ENCODE measurements around the gene ZNF217.
"Not testable (repeated sequence)": the region's sequence is repeated elsewhere in the genome, so short reads cannot be mapped to it uniquely, and the experiment has no call there.

Gene ZNF217

GRCh38 chr20:53623134-53623453 lies 29.5 kb upstream of the ZNF217 start:
- H3K4me3 ChIP-seq (ENCODE audit: low read length) = peak overlapping the region; percentile 44
- no peak for DNase-seq (ENCODE audit: low read depth, low spot score)

- H3K4me3 ChIP-seq (ENCODE audit: low read length) = no peak overlapping the region
Observed at GRCh38 chr20:53622247-53623133, 28.9 kb upstream of the ZNF217 start.

GRCh38 chr20:53621482-53622246 lies 28.0 kb upstream of the ZNF217 start:
- DNase-seq (ENCODE audit: low read depth, low spot score) = no peak
- no peak overlapping the region for H3K4me3 ChIP-seq (ENCODE audit: low read length)

More at GRCh38 chr20:53622247-53623133, 28.9 kb upstream of the ZNF217 start:
- no peak for DNase-seq (ENCODE audit: low read depth, low spot score)

DNA sequence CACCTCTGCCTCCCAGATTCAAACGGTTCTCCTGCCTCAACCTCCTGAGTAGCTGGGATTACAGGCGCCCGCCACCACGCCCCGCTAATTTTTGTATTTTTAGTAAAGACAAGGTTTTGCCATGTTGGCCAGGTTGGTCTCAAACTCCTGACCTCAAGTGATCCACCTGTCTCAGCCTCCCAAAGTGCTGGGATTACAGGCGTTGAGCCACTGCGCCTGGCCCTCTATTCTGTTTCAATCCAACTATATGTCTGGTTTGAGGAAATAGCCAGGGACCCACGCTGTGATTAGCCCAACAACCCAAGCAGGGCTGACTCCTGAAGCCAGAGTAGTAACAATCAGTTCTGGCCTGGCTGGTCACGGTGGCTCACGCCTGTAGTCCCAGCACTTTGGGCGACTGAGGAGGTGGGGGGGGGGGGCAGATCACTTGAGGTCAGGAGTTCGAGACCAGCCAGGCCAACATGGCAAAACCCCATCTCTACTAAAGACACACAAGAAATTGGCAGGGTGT lies 24.9 kb upstream of the ZNF217 start:
- not testable (repeated sequence) for DNase-seq (ENCODE audit: low read depth, low spot score)

GRCh38 chr20:53617791-53618489 lies 24.3 kb upstream of the ZNF217 start:
- no peak for DNase-seq (ENCODE audit: low read depth, low spot score)
- H3K4me3 ChIP-seq (ENCODE audit: low read length) = no peak overlapping the region

More for the DNA sequence above, 24.9 kb upstream of the ZNF217 start:
- H3K4me3 ChIP-seq (ENCODE audit: low read length) = not testable (repeated sequence)

DNA sequence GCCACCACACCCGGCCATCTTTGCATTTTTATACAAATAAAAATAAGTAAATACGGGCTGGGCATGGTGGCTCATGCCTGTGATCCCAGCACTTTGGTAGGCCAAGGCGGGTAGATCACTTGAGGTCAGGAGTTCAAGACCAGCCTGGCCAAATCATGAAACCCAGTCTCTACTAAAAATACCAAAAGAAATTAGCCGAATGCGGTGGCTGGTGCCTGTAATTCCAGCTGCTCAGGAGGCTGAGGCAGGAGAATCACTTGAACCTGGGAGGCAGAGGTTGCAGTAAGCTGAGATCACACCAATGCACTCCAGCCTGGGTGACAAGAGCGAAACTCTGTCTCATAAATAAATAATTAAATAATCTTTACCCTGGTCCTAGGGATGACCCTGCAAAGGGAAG lies 22.9 kb upstream of the ZNF217 start:
- not testable (repeated sequence) for DNase-seq (ENCODE audit: low read depth, low spot score)

DNA sequence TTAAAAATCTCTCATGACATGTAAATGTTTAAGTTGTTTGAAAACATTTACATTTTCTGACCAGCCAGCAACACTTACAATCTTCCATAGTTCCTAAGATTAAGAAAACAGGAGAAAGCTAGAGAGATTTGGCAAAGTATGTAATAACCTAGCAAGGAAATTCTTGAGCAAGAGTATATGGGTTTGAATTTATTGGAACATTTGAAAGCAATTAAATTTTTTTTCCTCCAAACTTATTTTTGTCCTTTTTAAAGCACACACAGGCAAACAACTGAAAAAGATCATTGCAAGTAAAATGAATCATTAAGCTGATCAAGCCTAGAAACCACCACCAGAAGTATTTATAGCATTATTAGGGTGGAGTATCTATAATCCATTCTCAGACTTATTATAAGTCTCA lies 20.1 kb upstream of the ZNF217 start:
- no peak overlapping the region for H3K4me3 ChIP-seq (ENCODE audit: low read length)

More for the DNA sequence above, 22.9 kb upstream of the ZNF217 start:
- not testable (repeated sequence) for H3K4me3 ChIP-seq (ENCODE audit: low read length)

GRCh38 chr20:53612289-53612688 lies 18.6 kb upstream of the ZNF217 start:
- DNase-seq (ENCODE audit: low read depth, low spot score); H3K4me3 ChIP-seq (ENCODE audit: low read length): not testable (repeated sequence)

More for the DNA sequence above, 20.1 kb upstream of the ZNF217 start:
- no peak for DNase-seq (ENCODE audit: low read depth, low spot score)

- no peak for DNase-seq (ENCODE audit: low read depth, low spot score)
- no peak overlapping the region for H3K4me3 ChIP-seq (ENCODE audit: low read length)
Observed at GRCh38 chr20:53611449-53611894, 17.8 kb upstream of the ZNF217 start.

- peak overlapping the region; percentile 39 for H3K4me3 ChIP-seq (ENCODE audit: low read length)
- peak; percentile 79 for DNase-seq (ENCODE audit: low read depth, low spot score)
Observed at GRCh38 chr20:53609491-53610445, 16.1 kb upstream of the ZNF217 start.

DNA sequence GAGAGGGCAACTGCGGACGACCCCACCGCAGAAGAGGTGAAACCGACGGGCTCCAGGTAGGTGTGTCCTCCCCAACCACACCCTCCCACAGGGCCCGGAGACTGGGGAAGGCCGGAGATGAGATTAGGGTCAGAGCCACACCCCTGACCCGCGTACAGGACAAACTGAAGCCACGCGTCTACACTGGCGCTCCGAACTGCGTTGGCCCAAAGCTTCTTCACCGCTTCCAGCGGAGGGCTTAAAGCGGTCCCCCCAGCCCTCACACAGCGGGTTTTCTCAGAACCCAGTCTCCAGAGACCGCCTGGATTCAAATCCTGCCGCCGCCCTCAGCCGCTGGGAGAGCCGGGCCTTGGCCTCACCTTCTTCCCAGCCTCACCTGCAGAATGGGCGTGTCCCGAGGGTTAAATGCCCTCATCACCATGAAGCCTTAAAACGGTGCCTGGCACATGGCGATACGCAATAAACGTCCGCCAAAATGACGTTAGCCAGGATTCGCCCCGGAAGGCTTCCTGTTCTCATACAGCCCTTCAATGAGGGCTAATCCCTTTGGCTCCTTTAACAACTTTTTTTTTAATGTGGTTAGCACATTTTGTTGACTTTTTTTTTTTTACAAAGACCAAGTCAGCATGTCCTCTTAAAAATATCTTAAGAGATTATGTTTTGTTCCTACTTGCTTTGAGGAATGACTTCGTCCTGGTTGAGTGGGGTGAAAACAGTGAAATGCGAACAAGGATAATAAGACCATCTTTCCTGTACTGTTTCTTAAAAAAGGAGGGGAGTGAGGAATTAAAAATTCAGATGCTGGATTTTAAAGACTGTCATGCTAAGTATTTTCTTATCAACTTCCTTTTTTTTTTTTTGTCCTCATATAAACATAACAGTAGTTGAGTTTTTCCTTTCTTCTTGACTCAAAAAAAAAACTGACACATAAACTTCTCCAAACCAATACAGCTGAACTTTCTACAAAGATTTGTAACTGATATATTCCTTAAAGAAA lies 15.1 kb upstream of the ZNF217 start:
- peak overlapping the region; percentile 39 for H3K4me3 ChIP-seq (ENCODE audit: low read length)
- no peak for DNase-seq (ENCODE audit: low read depth, low spot score)

- no peak for DNase-seq (ENCODE audit: low read depth, low spot score)
- no peak overlapping the region for H3K4me3 ChIP-seq (ENCODE audit: low read length)
Observed at GRCh38 chr20:53608071-53608455, 14.4 kb upstream of the ZNF217 start.

- no peak for DNase-seq (ENCODE audit: low read depth, low spot score)
- no peak overlapping the region for H3K4me3 ChIP-seq (ENCODE audit: low read length)
Observed at GRCh38 chr20:53606364-53606985, 12.8 kb upstream of the ZNF217 start.

DNA sequence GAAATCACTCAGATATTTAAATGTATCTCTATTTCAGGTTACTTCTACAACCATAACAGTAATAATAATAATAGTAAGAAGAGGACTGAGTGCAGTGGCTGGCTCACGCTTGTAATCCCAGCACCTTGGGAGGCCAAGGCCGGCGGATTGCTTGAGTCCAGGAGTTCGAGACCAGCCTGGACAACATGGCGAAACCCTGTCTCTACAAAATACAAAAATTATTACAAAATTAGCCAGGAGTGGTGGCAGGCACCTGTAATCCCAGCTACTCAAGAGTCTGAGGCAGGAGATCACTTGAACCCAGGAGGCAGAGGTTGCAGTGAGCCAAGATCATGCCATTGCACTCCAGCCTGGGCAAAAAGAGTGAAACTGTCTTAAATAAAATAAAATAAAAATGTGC lies 11.8 kb upstream of the ZNF217 start:
- DNase-seq (ENCODE audit: low read depth, low spot score); H3K4me3 ChIP-seq (ENCODE audit: low read length): not testable (repeated sequence)

- not testable (repeated sequence) for DNase-seq (ENCODE audit: low read depth, low spot score); H3K4me3 ChIP-seq (ENCODE audit: low read length)
Observed at GRCh38 chr20:53604846-53605245, 11.2 kb upstream of the ZNF217 start.

- DNase-seq (ENCODE audit: low read depth, low spot score) = no peak
Observed at GRCh38 chr20:53602661-53603060, 9.0 kb upstream of the ZNF217 start.

More at GRCh38 chr20:53602661-53603060, 9.0 kb upstream of the ZNF217 start:
- no peak overlapping the region for H3K4me3 ChIP-seq (ENCODE audit: low read length)

Data from Jurkat, Clone E6-1 (cell line).